DOHH2 (cell line): ENCODE results near the gene CBLN3.

Source experiments
- CTCF ChIP-seq: fragments of 200-600 bp; sonication (generic); IDR thresholded peaks from one replicate; pipeline ENCODE4 v1.5.1; 2014; ENCODE audit warnings: antibody characterized with exemption, mild to moderate bottlenecking, low read depth, low read length; ENCODE audit not compliant: poor library complexity, severe bottlenecking
- EZH2phosphoT487 ChIP-seq: fragments of 200-600 bp; sonication (generic); IDR thresholded peaks from 2 replicates; pipeline ENCODE4 v1.6.1; 2017; ENCODE audit warnings: borderline replicate concordance, mild to moderate bottlenecking, antibody characterized with exemption, low read length, moderate library complexity, mixed read lengths

GRCh38 chr14:24425704-24426103, 3.8 kb downstream of the CBLN3 start:
- TF ChIP-seq CTCF (no peak), EZH2phosphoT487 (no peak)
